Mesothelial cell of epicardium (in vitro differentiated cells): ENCODE results near the gene UBE2D1. TPM values are rescaled to one million over a fixed set of nuclear protein-coding genes. Genes with fewer than 3 reads are reported as not detected.

Experiments used
- DNase-seq, 2 experiments: peaks; one replicate each; pipeline ENCODE4 v3.0.0; 2021; ENCODE audit warnings: low spot score in 2 of 2; ENCODE audit not compliant: unreplicated experiment in 2 of 2
- H3K27ac Mint-ChIP-seq: 2 replicates; pipeline ENCODE4 v1.8.0; 2021; ENCODE audit warnings: mixed read lengths
- H3K27me3 Mint-ChIP-seq: 2 replicates; pipeline ENCODE4 v1.8.0; 2021; ENCODE audit warnings: low read depth, mixed read lengths
- H3K36me3 Mint-ChIP-seq: 2 replicates; pipeline ENCODE4 v1.8.0; 2021; ENCODE audit warnings: mixed read lengths
- H3K4me1 Mint-ChIP-seq: 2 replicates; pipeline ENCODE4 v1.8.0; 2021; ENCODE audit warnings: mixed read lengths
- H3K4me3 Mint-ChIP-seq: 2 replicates; pipeline ENCODE4 v1.8.0; 2021; ENCODE audit warnings: mild to moderate bottlenecking, moderate library complexity, mixed read lengths
- H3K9me3 Mint-ChIP-seq: 2 replicates; pipeline ENCODE4 v1.8.0; 2021; ENCODE audit warnings: mixed read lengths
- total RNA-seq: library from RNA; stranded (reverse); gene quantifications from 3 replicates; pipeline ENCODE4 v1.2.1, GENCODE V29; 2021
- TF ChIP-seq, protein P1 (sequence below): fragments of 200-600 bp; sonication (generic); IDR thresholded peaks from one replicate; pipeline ENCODE4 v1.5.0; 2021; ENCODE audit warnings: antibody characterized with exemption; ENCODE audit not compliant: unreplicated experiment

UBE2D1 gene
- total RNA-seq, 1 donor from 2014 or later: 22.5 TPM

DNA sequence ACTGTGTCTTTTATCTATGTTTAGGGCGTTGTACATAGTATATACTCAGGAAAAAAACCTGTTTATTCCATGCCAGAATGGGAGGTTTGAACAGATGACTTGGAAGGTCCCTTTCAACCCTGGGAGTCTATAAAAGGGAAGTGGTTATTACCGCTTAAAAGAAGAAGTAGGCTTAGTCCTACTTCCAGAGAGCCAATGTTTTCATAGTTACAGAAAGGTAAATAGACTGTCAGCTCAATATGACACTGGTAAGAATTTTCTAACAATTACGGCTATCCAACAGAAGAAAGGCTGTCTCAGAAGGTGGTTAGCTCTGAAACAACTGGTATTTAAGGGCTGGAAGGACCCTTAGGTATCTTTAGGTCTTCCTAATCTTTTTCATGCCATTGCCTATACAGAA, 49.3 kb downstream of the UBE2D1 start:
- H3K36me3 Mint-ChIP-seq: peaks cover 5% of the 10 kb centered on the region

DNA sequence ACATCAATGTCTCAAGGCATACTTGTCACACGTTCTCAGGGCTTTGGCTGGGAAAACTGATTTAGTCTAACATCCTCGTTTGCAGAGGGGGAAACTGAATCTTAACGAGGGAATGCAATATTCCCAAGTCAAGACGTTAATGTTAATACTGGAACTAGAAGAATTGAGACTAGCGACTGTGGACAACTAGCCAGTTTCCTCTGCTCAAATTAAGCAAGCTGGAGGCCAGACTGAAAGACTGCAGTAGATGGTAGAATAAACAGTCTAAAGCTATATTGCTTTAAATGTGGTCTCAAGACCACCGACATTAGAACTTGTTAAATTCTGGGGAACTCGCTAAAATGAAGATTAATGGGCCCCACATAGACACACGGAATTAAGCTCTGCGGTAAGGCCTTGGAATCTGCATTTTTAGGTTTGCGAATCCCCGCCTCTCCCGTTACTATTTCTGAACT, 49.8 kb downstream of the UBE2D1 start:
- H3K4me1 Mint-ChIP-seq: peaks cover 17% of the 10 kb centered on the region
- peak overlapping the region; percentile 97 for H3K27ac Mint-ChIP-seq
- H3K9me3 Mint-ChIP-seq: no peaks in the 10 kb centered on the region
- no peaks in the 10 kb centered on the region for H3K27me3 Mint-ChIP-seq
- DNase-seq: no peak
- TF ChIP-seq, protein P1, sequence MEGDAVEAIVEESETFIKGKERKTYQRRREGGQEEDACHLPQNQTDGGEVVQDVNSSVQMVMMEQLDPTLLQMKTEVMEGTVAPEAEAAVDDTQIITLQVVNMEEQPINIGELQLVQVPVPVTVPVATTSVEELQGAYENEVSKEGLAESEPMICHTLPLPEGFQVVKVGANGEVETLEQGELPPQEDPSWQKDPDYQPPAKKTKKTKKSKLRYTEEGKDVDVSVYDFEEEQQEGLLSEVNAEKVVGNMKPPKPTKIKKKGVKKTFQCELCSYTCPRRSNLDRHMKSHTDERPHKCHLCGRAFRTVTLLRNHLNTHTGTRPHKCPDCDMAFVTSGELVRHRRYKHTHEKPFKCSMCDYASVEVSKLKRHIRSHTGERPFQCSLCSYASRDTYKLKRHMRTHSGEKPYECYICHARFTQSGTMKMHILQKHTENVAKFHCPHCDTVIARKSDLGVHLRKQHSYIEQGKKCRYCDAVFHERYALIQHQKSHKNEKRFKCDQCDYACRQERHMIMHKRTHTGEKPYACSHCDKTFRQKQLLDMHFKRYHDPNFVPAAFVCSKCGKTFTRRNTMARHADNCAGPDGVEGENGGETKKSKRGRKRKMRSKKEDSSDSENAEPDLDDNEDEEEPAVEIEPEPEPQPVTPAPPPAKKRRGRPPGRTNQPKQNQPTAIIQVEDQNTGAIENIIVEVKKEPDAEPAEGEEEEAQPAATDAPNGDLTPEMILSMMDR: no peak
- peak overlapping the region; percentile 95 for H3K4me3 Mint-ChIP-seq
- H3K36me3 Mint-ChIP-seq: peaks cover 5% of the 10 kb centered on the region

More for the DNA sequence above, 49.3 kb downstream of the UBE2D1 start:
- Mint-ChIP-seq H3K27me3 (no peaks in the 10 kb centered on the region), H3K4me3 (peak overlapping the region; percentile 95), H3K4me1 (peaks cover 17% of the 10 kb centered on the region), H3K9me3 (no peaks in the 10 kb centered on the region), H3K27ac (no peak overlapping the region)
- DNase-seq: no peak
- TF ChIP-seq, protein P1: no peak

DNA sequence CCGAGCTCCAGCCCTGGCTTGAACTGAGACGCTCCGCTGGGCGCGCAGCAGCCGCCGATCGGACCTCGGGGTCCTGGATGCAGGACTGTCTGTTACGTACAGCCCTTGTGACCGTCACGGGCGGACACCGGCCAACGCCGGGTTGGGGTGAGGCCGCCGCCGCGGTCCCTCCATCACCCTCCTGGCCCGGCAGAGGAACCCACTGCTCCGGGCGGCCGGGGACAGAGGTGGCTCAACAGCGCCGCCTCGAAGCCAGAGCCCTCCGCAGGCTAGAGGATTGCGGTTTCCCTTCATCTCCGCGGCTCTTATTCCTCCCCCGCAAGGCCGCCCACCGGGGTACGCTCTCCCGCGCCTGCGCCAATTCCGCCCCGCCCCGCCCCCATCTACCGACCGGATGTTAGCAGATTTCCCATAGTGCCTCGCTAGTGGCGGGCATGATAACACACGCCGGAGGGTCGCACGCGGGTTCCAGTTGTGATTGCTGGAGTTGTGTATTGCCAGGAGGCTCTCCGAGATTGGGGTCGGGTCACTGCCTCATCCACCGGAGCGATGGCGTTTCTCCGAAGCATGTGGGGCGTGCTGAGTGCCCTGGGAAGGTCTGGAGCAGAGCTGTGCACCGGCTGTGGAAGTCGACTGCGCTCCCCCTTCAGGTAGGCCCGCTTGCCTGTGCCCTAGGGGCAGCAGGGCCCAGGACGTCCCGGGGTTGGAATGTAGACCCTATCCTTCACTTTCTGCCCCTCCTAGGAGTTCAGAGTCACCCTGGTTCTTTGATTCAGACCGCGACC, 50.4 kb downstream of the UBE2D1 start, which contains the start of gene TFAM:
Gene TFAM, plus strand, starts transcription at position 412 of the 785 bp plus-strand sequence. Its CDS starts 138 bp downstream, at position 550.
- Mint-ChIP-seq H3K27ac (peak within 1 kb of the TSS; percentile 97), H3K36me3 (peaks cover 6% of the 10 kb centered on the region), H3K4me1 (peaks cover 17% of the 10 kb centered on the region), H3K9me3 (no peaks in the 10 kb centered on the region), H3K27me3 (no peaks in the 10 kb centered on the region), H3K4me3 (peak within 1 kb of the TSS; percentile 95)
- TF ChIP-seq, protein P1: no peak
- DNase-seq: peak; percentile 89 to 97

DNA sequence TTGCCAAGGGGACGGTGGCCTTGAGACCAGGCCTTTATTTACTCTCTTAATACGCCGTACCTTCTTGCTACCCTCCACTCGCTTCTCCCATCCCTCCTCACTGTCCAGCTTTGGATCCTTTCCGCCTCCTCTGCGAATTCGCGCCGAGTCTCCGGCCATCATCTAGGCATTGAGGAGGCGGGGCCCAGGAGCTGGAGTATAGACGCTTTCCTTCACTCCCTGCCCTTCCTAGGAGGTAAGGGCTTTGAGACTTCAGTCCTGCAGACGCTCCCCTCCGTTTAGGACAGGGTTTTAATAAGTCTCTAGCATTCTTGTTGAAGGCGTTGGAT, 50.9 kb downstream of the UBE2D1 start:
- Mint-ChIP-seq H3K27me3 (no peaks in the 10 kb centered on the region), H3K4me1 (peaks cover 17% of the 10 kb centered on the region), H3K36me3 (peaks cover 7% of the 10 kb centered on the region), H3K27ac (peak overlapping the region; percentile 97), H3K9me3 (no peaks in the 10 kb centered on the region), H3K4me3 (peak overlapping the region; percentile 95)
- DNase-seq: peak; percentile 19 to 54
- TF ChIP-seq, protein P1: no peak

DNA sequence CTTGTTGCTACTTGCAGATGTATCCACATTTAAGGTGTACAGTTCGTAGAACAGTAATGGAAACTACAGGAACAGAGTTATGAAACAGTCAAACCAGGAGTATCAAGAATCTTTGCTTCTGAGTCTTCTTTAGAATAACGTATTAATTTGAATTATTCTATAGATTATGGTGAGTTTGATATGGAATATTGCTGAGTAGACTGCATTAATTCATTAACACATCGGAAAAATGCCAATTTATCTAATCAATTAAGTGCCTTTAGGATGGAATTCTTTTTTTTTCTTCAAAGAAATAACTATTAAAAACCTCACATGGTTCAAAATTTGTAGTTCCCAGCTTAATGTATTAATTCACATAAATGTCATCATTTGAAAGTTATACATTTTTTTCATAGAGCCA, 54.2 kb downstream of the UBE2D1 start:
- Mint-ChIP-seq H3K27me3 (no peaks in the 10 kb centered on the region), H3K4me1 (peaks cover 17% of the 10 kb centered on the region), H3K9me3 (no peaks in the 10 kb centered on the region), H3K27ac (no peak overlapping the region), H3K4me3 (no peak overlapping the region), H3K36me3 (peaks cover 17% of the 10 kb centered on the region)
- no peak for DNase-seq
- TF ChIP-seq, protein P1: no peak
